CD4-positive, alpha-beta T cell treated with Interleukin-17A for 1 hour (primary cell): Measurements from ENCODE around the gene GSTT2B.
"Not testable (repeated sequence)": the region's sequence is repeated elsewhere in the genome, so short reads cannot be mapped to it uniquely, and the experiment has no call there.

ENCODE experiments used
- DNase-seq: peaks from one replicate; pipeline ENCODE4 v3.0.0-alpha.2; 2020

The GSTT2B gene

GRCh38 chr22:23939017-23939357, 22.0 kb downstream of the GSTT2B start:
- no peak for DNase-seq

- DNase-seq = no peak
These were observed 22.5 kb downstream of the GSTT2B start for GRCh38 chr22:23938328-23939016.

DNA sequence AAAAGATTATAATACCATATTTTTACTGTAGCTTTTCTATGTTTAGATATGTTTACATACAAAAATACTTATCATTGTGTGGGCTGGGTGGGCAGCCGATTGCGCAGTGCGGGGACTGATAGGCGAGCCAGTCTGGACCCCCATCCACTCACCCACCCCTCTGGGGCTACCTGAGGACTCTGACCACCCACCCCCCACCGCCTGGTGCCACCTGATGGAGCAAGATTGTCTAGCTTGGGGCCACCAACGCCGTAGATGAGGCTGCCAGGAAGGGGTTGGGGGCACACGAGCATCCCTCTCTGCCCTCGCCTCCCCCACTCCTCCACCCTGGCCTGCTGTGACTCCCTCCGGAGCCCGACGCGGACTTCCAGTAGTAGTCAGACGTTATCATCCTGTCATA, 34.4 kb downstream of the GSTT2B start:
- DNase-seq = no peak

GRCh38 chr22:23925020-23925606, 35.9 kb downstream of the GSTT2B start:
- DNase-seq = no peak

DNA sequence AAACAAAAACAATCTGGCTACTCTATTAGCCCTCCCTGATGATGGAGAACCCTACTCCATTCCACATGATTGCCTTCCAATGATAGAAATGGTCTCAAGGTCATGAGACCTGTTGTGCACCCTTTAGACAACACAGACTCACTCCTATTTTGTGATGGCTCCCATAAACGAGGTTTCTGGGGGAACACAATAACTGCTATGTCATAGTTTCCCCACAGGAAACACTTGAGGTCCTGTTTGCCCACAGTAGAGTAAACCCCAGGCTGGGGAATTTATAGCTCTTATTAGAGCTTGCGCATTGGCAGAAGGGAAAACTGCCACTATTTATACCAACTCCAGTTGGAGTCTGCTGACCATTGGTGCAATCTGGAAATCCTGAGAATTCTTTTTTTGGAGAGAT, 38.1 kb downstream of the GSTT2B start:
- DNase-seq = no peak

GRCh38 chr22:23921586-23922201, 39.3 kb downstream of the GSTT2B start:
- not testable (repeated sequence) for DNase-seq

DNA sequence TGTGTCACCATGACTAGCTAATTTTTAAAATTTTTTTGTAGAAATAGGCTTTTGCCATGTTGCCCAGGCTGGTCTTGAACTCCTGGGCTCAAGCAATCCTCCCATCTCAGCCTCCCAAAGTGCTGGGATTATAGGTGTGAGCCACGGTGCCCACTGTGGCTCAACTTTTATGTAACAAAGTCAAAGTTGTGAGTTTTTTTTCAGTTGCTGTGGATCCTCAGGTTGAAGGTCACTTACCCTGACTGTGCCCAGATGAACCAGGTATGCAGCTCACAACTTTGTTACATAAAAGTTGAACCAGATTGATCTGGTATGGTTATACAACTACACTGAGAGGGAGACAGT, 40.8 kb downstream of the GSTT2B start:
- not testable (repeated sequence) for DNase-seq

- no peak for DNase-seq
These were observed 45.7 kb downstream of the GSTT2B start for GRCh38 chr22:23915290-23915689.

DNA sequence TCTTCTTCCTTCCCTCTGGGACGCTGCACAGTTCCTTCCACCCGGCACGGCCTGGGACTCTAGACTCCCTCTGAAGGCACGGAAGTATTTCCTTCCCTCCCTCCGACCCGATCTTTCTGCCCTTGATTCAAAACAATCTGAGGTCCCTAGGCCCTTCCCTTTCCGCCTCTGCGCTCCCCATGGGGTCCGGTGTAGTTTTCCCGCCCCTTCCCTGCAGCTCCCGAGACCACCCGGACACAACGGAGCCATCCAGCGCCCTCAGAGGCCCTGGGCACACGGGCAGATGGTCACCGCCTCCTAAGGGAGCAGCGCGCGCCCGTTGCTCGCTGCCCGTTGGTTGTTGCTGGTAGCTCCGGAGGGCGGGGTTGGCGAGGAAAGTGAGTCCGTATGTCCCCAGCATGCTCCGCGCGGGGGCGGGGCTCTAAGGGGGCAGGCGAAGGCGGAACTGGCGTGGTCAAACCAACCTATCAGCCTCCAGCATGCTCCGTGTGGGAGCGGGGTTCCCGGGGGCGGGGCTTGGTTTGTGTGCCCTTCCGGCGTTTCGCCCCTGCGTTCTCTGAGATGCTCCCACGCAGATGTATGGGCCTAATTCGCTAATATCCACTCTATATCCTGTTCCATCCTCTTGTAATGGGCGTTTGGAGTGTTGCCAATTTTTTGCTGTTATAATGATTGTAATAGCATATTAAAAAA, 47.2 kb downstream of the GSTT2B start:
- DNase-seq = peak; percentile 99

DNA sequence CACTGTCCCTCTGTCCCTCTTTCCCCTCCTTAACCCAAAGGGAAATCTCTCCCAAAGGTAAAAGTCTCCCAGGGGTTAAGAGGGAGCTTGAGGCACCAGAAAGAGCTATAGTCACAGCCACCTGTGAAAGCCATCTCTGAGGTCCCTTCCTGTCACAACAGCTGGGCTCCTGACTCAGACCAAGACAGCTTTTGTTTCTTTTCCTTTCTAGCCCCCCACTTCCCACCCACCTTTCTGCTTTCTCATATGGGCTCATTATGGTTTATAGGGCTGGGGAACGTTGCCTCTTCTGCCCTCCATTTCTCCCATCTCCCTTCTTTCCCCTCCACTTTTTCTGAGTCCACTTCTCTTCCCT, 47.7 kb downstream of the GSTT2B start:
- DNase-seq = no peak

GRCh38 chr22:23912293-23912903, 48.6 kb downstream of the GSTT2B start:
- DNase-seq = no peak

DNA sequence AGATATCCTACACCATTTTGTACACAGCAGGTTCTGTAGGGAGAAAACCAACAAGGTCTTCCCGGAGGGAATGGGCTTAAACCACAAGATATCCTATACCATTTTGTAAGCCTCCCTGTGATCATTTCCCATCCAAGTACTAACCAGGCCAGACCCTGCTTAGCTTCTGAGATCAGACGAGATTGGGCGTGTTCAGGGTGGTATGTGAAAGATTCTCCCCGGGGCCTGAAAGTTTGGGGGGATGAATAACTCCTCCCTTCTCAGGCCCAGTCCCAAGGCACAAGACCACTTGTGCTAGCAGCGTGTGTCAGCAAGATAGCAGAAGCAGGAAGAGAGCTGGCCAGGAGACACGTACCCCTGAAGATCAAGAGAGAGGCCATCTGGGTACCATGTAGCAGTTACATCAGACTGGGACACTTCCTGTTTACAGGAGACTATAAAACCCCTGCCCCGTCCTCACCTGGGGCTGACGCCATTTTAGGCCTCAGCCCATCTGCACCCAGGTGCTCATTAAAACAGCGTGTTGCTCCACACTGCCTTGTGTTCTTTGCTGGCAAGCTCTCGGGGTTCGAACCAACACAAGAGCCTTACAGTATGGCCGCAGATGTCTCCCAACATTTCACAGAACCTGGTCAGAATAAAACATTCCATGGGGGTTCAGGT, 49.5 kb downstream of the GSTT2B start:
- DNase-seq = no peak

DNA sequence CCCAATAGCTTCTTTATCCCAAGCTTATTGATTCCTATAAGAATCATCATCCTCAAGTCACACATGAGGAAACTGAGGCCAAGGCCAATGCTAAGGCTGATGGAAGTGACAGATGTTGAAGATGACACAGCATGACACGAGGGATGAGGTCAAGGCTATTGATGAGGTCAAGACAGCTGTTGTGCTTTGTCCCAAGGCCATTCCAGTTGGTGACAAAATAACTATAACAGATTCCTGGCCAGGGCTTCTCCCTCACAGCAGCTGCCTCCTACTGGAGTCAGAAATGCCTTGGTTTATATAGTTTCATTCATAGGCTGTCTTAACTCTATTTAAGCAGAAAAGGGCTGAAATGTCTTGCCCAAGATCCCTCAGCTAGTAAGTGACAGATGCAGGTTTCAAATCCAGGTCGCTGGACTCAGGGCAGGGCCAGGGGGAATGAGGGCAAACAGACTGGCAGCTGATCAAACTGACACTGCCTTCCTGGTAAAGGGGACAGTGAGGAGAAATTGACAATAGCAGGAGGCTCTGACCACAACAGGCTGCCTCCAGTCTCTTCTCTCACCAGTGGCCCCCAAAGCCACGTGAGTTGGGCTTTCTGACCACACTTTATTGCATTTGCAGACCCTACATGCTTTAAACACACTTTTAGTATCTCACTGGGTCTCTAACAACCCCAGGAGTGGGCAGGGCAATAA, 50.4 kb downstream of the GSTT2B start:
- no peak for DNase-seq

DNA sequence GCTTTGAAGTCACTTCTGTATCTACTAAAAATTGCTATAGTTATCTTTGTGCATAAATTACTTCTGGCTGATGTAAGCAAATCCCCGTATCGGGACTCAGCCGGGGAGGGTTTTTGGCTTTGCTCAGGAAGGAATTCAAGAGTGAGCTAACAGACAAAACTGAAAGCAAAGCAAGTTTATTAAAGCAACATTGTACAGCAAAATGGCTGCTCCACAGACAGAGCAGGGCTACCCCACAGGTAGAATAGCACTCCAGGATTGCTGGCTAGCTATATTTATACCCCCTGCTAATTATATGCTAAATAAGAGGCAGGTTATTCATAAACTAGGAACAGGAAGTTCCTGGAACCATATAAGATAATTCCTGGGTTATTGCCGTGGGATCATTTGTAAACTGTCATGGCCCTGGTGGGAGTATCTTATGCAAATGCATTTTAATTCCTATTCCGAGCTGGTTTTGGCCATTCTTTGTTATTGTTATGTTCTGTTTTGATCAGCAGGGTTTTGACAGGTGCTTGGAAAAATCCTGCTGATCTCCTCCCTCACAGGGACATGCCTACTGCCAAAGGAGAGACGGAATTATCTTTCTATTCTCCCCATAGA, 51.6 kb downstream of the GSTT2B start:
- no peak for DNase-seq

- no peak for DNase-seq
These were observed 52.3 kb downstream of the GSTT2B start for GRCh38 chr22:23908587-23909205.

GRCh38 chr22:23907423-23907822, 53.6 kb downstream of the GSTT2B start:
- DNase-seq = not testable (repeated sequence)
